GM18502 (cell line): ENCODE measurements around the gene SLC17A4.

Experiments
- ATAC-seq: cut with Tn5 transposase; IDR thresholded peaks from one replicate; pipeline ENCODE4 v1.9.1; 2021; ENCODE audit warnings: mild to moderate bottlenecking; ENCODE audit not compliant: unreplicated experiment, poor library complexity

SLC17A4 gene

GRCh38 chr6:25754535-25754934, at the start of gene SLC17A4:
TSS of gene SLC17A4 (plus strand) at chr6:25754742. CDS start at chr6:25761963, 7,221 bp downstream.
- no peak for ATAC-seq

GRCh38 chr6:25706314-25707014, 48.1 kb upstream of the SLC17A4 start:
- ATAC-seq, result no peak

GRCh38 chr6:25709761-25710160, 44.8 kb upstream of the SLC17A4 start:
- ATAC-seq, result no peak

- ATAC-seq, result no peak
Measured at GRCh38 chr6:25710287-25710686, 44.3 kb upstream of the SLC17A4 start.

GRCh38 chr6:25713824-25714223, 40.7 kb upstream of the SLC17A4 start:
- ATAC-seq, result no peak

GRCh38 chr6:25714765-25715164, 39.8 kb upstream of the SLC17A4 start:
- ATAC-seq, result no peak

- no peak for ATAC-seq
Measured at GRCh38 chr6:25715794-25716193, 38.7 kb upstream of the SLC17A4 start.

- ATAC-seq, result no peak
Measured at GRCh38 chr6:25717866-25718740, 36.4 kb upstream of the SLC17A4 start.

- no peak for ATAC-seq
Measured at GRCh38 chr6:25726122-25726911, 28.2 kb upstream of the SLC17A4 start.

- no peak for ATAC-seq
Measured at GRCh38 chr6:25727028-25727427, 27.5 kb upstream of the SLC17A4 start.

GRCh38 chr6:25730907-25731306, 23.6 kb upstream of the SLC17A4 start:
- no peak for ATAC-seq

GRCh38 chr6:25731721-25732120, 22.8 kb upstream of the SLC17A4 start:
- no peak for ATAC-seq

- no peak for ATAC-seq
Measured at GRCh38 chr6:25732468-25733198, 21.9 kb upstream of the SLC17A4 start.

- ATAC-seq, result no peak
Measured at GRCh38 chr6:25735261-25735660, 19.3 kb upstream of the SLC17A4 start.

- ATAC-seq, result no peak
Measured at GRCh38 chr6:25743868-25744267, 10.7 kb upstream of the SLC17A4 start.

GRCh38 chr6:25745836-25746235, 8.7 kb upstream of the SLC17A4 start:
- ATAC-seq, result no peak

GRCh38 chr6:25746968-25747367, 7.6 kb upstream of the SLC17A4 start:
- ATAC-seq, result no peak

- no peak for ATAC-seq
Measured at GRCh38 chr6:25747477-25747876, 7.1 kb upstream of the SLC17A4 start.

GRCh38 chr6:25748049-25748448, 6.5 kb upstream of the SLC17A4 start:
- ATAC-seq, result no peak
